HG03575 (cell line): ENCODE measurements around the gene ISLR.

Experiments
- ATAC-seq: cut with Tn5 transposase; IDR thresholded peaks from one replicate; pipeline ENCODE4 v1.9.1; 2021; ENCODE audit not compliant: unreplicated experiment, insufficient number of reproducible peaks, low FRiP score; ENCODE audit errors: extremely low read depth

ISLR gene

DNA sequence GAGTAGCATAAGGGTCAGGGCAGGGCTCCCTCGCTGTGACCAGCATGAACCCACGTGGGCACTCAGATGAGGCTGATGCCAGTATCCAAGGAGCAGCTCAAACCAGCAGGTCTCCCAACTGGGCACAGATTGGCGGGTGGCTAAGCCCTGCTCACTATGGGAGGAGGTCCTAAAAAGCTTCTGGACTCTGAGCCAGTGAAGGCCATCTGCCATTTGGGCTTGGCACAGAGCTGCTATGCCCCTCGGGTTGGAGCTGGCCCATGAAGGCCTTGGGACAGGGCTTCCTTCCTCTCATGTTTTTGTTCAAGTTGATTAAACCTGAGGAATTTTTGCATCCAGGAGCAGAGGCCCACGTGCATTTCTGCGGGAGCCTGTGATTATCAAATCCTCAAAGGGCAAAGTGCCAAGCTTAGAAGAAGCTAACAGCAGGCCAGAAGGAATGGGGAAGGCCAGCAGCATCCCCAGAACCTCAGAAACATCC lies 33.3 kb downstream of the ISLR start:
- ATAC-seq: no peak

DNA sequence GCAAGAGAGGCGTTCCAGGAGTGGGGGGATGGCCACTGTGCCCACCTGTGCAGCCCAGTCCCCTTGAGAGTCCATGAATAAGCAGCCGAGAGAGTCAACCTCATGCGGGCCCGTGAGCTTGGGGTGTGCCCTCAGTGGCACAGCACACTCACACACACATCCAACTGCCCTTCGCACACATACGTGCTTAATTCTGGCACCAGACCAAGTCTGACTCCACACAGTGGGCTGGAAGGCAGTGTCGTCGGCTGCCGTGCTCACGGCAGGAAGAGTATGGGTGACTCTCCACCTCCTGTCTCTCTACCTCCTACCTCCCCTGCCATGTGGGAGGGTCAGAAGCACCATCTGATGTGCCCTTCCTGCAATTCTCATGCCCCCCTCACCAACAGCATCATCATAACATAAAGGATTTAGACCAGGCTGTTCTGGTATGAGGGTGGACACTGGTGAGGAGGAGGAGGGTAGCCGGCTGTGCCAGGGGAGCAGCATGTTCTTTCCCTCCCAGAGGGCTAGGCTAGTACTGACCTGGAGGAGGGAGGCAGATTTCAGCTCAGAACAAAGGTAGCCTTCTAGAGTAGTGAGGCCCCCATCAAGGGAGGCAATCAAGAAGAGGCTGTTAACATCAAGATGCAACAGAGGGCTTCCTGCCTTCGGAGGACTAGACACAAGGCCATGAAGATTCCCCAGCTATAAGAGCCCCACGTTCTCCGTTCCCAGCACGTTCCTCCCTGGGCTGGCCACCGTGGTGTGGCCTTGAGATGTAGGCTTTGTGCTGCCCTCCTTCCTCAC lies 34.3 kb downstream of the ISLR start:
- no peak for ATAC-seq

DNA sequence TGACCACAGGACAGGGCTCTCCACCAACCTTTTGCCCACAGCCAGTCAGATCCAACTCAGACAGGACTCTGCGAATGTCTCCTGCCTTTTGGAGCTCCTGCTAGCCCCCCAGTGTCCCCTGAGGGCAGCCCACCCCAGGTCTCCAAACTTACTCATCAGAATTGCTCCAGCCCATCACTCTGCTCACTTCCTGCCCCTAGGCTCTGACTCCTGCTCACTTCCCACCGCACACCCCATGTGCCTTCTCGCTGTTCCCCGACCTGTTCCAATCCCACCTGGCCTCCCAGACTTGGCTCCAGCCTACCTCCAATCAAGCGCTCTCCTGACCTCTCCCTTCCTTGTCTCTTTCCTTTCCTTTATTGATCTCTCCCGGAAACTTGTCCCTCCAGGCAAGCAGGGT lies 35.0 kb downstream of the ISLR start:
- ATAC-seq: no peak

DNA sequence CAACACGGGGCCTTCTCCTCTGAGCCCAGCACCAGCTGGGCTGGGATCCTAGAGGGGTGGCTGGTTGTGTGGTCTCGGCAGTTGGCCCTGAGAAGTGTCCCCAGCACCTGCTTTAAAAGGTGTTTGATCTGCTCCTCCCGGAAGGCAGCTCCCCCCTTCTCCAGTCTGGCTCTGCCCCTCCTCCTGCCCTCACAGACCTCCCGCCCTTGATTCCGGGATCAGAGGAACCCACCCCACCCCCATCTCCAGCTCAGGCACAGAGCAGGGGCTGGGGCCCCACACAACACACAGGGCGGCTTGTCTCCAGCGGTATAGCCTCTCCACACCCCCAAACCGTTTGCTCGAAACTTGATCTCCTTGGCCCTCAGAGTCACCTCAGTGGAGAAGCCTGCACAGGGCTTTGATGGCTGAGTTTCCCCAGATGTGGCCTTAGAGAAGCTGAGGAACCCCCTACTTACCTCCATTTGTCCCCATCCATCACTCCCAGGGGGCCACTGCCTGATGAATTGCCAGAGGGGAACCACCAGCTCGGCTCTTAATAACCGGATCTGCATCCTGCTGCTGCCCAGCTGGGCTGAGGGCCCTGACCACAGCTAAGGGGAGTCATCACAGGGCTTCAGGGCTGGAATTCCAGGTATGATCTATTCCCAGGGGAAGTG lies 35.5 kb downstream of the ISLR start:
- ATAC-seq: no peak

DNA sequence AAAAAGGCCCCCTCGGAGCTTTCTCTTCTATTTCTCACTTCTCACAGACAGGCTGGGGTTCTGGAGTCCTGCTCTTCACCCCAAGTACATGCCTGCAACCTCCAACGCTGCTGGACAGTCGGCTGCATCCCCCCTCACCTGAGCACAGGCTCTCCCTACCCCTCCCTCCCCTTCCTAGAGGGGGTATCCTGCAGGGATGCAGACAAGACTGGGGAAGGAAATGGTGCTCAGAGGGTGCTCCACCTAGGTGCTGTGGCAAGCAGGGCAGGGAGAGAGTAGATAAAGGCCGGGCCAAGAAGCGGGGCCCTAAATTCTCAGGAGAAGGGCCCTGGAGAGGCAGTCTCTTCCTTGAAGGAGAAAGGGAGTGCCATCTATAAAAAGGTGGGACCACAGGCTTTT lies 36.0 kb downstream of the ISLR start:
- no peak for ATAC-seq

DNA sequence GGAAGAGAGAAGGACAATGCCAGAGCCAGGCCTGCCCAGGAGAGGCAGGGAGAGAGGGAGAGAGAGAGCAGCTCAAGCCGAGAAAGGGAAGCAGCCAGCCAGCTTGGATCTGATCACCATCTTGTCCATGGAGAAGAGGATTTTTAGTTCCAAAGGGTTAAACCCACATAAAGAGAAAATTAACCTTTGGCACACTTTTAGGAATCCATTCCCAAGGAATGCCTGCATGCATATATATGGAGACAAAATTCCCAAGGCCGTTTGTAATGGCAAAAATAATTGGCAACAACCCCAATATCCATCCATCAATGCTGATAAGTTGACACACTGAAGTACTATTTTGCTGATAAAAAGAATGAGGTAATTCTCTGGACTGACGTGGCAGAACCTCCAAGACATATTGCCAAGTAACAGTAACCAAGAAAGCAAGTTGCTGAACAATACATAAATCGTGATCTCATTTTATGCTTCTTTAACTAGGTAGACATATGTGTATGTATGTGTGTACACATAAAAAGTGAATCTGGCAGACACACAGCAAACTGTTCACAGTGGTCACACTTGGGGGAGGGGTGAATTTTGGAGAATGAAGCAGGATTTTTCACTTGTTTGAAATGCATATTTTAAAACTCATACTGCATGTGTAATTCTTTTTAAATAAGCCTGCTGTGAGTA lies 36.6 kb downstream of the ISLR start:
- ATAC-seq: no peak

DNA sequence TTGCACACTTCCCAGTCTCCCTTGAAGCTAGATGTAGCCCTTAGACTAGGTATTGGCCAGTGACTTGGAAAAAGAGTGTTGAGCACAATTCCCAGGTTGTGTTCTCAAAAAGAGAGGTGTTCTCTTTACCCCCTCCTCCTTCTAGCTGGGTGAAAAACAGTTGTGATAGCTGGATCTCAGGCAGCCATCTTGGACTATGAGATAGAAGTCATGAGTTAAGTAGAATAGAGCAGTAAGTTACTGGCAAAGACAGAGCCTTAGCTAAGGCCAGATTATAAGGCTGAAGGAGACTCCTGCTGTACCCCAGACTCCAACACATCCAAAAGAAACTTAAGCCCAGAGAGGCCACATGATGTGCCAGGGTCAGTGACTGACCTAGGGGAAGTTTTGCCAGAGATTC lies 37.2 kb downstream of the ISLR start:
- ATAC-seq: no peak

DNA sequence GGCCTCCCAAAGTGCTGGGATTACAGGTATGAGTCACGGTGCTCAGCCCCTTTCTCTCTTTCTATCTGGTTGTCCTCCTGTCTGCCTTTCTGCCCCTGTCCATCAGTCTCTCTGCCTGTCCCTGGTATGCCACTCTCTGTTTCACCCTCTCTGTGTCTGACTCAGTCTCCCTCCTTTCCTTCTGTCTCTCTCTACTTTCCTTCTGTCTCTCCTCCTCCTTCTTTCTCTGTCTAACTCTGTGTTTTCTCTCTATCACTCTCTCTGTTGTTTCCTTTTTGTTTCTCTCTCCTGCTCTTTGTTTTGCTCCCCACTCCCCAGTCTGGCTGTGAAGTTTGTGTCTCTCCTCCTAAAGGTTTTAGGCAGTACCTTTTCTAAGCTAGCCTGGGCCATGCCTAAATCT lies 38.1 kb downstream of the ISLR start:
- no peak for ATAC-seq

DNA sequence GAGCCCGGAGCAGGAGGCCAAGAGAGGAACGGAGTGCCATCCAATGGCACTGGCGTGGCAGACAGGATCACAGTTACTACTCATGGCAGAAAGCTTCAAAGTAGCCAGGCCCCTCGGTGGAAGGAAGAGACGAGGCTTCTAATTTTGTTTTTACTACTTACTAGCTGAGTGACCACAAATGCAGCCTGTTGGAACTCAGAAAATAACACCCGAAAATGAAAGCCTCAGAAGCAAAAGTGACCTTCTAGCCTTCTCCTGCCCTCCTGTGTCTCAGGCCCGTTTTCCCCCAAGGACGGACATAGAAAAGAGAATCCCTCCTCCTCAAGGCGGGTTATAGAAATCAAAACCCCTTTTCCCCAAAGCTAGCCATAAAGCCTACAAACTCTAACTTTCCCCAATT lies 39.0 kb downstream of the ISLR start:
- ATAC-seq: no peak

DNA sequence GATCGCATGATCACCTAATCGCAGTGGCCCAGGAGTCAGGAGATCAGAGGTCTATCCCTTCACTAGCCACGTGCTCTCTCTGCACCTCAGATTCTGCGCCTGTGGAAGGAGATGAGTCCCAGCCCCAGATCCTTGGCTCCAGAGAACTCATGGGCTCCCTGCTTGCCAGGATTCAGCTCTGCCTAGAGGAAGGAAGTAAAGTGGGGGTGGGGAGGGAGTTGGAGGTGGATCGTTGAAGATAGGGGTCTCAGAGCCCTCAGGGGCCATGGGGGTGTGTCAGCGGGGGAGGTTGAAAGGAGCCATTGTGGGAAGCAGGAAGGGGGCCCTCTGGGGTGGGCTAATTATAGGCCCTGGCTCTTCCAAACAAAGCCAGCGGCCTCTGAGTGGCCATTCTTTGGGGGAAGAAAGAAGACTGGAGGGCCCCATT lies 40.4 kb downstream of the ISLR start:
- ATAC-seq: no peak

DNA sequence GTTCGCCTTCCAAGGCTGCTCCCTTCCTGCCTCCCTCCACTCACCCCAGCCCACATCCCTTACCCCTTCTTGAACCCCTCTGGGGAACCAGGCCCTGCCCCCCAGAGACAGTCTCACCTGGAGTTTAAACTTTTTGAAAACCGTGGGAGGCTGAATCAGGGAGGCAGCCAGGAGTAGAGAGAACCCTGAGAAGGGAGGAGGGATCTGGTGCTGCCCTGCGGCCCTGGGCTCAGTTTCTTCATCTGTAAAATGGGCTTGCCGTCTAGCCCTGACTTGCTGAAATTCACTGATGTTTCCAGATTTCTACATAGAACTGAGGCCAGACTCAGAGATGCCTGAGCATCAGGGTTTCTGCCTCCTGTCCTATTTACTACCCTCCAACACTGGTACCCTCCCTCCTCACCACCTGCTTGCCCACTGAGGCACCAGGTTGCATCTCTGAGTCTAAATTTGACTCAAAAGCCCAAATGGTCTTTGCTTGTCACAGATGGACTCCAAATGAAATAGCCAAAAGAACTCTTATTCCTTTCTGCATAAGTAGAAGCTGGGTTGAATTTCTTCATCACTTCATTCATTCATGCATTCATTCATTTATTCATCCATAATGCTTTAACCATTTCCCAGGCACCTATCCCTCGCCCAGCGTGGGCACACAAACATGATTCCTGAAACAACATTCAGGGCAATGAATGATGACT lies 41.0 kb downstream of the ISLR start:
- ATAC-seq: no peak

DNA sequence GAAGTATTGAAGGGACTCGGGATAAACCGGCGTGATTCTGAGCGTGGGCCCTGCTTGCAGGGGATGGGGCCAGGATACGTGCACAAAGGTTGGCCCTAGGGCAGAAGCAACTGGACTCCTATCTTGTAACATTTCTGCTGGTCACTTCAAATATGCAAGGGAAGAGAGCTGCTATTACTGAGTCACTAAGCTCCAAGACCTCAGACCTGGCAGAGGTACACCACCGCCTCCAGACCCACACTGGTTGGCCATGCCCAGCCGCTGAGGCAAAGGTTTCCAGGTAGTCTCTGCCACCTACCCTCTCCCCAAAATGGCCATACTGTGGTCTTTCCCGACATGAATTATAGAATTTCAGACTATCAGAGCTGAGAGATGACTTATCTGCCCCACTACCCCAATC lies 42.4 kb downstream of the ISLR start:
- ATAC-seq: no peak

DNA sequence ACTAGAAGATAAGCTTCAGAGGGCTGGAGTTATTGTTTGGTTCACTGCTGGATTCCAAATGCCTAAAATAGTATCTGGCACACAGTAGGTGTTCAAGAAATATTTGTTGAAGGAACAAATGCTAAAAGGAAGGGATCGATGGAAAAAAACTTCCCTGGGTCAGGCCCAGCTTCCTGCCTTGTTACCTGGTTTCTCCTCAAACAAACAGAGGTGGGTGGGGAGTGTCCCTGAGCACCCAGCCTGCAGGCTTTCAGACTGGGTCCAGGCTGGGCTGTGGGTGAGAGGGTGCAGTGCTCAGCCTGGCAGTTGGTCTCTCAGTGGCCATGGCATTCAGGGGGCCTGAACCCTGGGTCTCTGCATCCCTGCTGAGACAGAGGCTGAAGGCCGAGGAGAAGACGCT lies 43.4 kb downstream of the ISLR start:
- no peak for ATAC-seq

DNA sequence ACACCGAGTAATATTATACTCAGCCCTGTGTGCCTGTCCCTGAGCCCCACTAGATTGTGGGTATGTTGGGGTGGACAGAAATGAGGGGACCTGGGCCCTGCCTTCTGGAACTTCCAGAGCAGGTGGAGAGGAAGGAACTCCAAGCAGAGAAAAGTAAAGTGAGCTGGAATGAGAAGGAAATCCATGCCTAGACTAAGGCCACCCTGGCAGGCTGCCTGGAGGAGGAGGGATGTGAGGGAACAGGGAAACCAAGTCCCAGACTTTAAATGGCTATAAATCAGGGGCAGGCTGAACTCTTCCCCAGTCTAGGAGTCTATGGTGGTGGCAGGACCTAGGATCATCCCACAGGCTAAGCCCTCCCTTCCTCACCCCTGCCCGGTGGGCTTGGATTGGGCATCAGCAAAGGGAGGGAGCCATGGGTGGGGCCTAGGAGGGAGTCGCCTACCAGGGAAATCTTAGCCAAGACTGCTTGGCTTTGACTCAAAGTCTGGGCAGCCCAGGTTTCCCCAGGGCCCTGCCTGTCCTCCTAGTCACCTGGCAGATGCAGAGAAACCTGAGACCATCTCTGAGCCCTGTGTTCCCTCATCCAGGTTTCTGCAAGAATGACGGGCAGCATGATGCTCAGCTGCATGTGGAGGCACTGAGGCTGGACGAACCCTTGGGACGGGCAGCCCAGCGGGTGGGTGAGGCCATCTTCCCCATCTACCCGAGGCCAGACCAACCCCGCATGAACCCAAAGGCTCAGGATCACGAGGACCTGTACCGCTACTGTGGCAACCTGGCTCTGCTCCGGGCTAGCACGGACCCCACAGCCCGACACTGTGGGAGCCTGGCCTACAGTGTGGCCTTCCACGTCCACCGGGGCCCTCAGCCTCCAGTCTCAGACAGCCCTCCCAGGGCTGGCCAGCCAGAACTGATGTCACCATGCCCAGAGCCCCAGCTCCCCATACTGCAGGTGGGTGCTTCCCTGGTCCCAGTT lies 44.7 kb downstream of the ISLR start:
- ATAC-seq: no peak

DNA sequence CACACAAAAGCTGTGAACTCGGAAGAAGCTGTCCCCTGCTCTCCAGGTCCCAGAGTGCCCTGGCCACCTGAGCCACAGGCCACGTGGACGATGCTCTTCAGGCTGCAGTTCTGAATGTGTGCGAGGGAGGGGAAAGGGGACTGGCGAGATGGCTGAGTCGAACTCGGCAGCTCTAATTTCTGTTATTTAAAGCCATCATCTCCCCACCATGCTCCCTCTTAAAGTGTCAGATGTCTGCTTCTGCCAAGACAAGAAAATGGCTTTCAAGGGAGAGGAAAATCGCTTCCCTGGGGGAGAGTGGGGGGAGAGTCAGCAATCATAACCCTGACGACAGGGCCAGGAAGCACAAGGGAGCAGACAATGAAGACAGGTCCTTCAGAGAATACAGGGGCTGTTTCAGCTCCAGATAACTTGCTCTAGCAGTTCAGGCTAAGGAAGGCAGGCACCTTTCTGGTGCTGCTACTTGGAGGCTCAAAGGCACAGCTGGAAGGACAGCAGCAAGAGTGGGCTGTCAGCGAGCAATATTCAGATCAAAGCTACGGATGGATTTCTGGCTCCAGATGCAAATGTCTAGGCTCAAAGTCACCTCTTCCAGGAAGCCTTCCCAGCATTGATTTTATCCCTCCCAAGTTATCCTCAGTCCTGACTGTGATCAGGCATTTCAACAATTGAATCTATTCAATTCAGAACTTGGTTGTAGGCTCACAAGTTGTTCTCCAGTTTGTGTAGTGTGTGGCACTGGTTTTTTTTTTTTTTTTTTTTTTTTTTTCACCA lies 47.2 kb downstream of the ISLR start:
- ATAC-seq: no peak

DNA sequence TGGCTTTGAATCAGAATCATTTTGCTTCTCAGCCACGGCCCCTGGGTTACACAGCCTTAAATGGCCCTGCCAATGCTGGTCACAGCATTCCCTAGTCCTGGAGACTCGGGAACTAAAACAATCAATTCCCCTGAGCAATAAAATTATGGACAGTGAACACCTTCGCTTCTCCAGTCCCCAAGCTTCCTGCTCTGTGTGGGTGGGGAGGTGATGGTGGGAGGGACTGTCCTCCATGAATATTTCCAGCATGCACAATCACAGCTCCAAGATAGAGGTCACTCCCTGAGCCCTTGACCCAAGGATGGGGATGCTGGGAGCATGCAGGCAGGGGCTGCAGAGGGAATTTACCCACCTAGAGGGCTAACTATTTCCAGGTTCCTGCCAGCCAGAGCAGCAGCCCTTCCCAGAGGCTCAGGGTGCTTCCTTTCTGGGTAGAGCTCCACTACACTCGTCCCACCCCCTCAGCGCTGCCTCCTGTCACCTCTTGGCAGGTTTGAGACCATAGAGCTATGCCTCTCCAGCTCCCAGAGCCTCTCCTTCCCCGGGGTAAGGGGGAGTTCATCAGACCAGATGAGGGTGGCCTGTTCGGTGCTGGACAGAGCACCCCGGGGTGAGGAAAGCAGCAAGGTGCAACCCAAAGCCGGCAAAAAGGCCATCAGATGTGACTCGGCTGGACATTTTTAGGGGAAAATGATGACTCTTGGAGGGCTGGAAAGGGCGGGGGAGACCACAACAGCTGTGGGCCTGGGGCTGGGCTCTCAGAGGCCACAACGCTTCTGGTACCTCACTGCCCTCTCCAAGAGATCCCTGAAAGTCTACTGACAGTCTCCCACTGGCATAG lies 48.1 kb downstream of the ISLR start:
- ATAC-seq: no peak
